A549 treated with ZK216348 at 1 μM for 4 hours (cell line): ENCODE measurements around the gene LYPD5. TPM values are rescaled to one million over a fixed set of nuclear protein-coding genes. Genes with fewer than 3 reads are reported as not detected.

Experiments used
- total RNA-seq: library from RNA; stranded (reverse); fragments of 200-300 nt; extraction: Qiagen RNA extraction; gene quantifications from 5 replicates; pipeline ENCODE4 v1.2.3, GENCODE V29; 2022; ENCODE audit warnings: low read depth

The LYPD5 gene, protein sequence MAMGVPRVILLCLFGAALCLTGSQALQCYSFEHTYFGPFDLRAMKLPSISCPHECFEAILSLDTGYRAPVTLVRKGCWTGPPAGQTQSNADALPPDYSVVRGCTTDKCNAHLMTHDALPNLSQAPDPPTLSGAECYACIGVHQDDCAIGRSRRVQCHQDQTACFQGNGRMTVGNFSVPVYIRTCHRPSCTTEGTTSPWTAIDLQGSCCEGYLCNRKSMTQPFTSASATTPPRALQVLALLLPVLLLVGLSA
- 0.09 to 0.50 TPM (median 0.38 TPM) in 5 replicates for total RNA-seq

GRCh38 chr19:43802216-43802951 lies at the start of gene LYPD5:
LYPD5 (minus strand) TSS chr19:43802447; CDS start chr19:43802380, 67 bp downstream.

GRCh38 chr19:43826787-43827754 lies 24.8 kb upstream of the LYPD5 start, which contains the start of gene ZNF283:
ZNF283 (plus strand) TSS chr19:43827321; CDS start chr19:43833505, 6,184 bp downstream.

DNA sequence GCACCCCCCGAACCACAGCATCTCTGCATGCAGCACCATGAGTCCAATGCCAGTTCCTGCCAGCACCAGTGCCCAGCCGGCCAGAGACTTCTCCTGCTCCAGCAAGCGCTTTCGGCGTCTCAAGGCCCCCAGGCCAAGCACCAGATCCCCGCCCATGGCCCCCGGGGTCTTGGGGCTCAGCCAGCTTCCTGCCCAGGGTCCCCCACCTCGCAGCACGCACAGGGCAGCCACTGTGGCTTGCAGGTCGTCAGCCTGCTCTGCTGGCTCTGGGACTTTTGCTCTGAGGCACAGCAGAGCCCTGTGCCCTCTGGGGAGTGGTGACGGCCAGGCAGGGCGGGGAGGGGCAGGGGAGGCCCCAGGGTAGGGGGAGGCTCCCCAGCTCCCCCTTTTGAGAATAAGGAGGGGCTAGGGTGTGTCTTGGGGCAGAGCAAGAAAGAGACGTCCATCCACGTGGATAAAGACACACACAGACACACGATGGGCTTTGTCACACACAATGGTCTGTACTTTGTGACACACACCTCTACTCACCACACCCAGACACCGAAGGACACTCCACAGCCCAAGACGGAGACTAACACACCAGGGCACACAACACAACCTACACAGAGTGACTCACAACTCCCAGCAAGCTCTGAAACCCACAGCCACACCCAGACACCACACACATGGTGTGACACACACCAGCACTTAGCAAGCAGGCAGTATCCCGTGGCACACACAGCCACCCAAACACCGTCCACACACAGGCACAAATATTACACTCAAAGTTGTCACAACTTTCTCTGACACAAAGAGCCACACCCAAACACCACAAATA lies 21.3 kb downstream of the LYPD5 start, which contains the start of gene KCNN4:
KCNN4 (minus strand) TSS at position 268 of the 820 bp plus-strand sequence; CDS start at position 156, 112 bp downstream.

DNA sequence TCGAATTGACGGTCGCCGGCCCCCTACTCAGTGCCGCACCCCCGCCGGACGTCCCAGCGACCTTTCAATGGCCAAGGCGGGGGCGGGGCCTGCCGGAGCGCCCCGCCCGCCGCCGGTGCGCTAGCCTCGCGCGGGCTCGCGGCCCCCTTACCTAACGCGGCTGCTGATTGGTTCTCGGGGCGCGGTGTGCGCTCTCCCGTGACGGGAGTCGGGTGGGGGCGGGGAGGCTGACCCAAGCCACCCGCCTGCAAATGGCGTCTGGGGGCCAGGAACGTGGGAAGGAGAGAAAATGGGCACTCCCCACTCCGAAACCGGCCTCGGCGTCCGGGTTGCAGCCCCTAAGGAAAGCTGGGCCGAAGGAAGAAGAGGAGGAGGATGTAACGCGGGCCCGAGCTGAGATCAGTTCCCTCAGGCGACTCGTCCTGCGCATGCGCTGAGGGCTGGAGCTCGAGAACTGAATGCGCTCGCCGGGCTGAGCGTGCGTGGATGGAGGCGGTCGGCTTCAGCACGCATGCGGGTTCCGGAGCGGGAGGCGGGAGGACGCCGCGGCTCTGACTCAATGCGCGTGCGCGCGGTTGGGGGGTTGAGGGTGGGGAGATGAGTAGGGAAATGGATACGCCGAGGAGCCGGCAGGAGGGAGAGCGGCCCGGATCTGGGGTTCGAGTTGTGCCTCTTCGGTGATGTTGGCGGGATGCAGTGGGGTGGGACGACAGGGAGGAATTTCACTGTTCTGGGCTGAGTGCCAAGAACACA lies 47.6 kb downstream of the LYPD5 start, which contains the start of gene SMG9:
SMG9 (minus strand) TSS at position 460 of the 753 bp plus-strand sequence. CDS start 4,221 bp downstream, outside the sequence.

Other genes starting within 250 kb of the LYPD5 start
- gene XRCC1, start 226.9 kb downstream of the LYPD5 start, total RNA-seq: 27.1 to 32.0 TPM (median 28.8 TPM) in 5 replicates
- 0.18 to 0.40 TPM (median 0.32 TPM) in 4 of 5 replicates, not detected in the other for gene PINLYP, start 226.6 kb downstream of the LYPD5 start, total RNA-seq
- gene IRGQ, start 206.3 kb downstream of the LYPD5 start, total RNA-seq: 5.0 to 7.1 TPM (median 5.2 TPM) in 5 replicates
- gene ZNF576, start 205.9 kb downstream of the LYPD5 start, total RNA-seq: 12.5 to 21.0 TPM (median 19.4 TPM) in 5 replicates
- 0.93 to 1.4 TPM (median 0.98 TPM) in 5 replicates for gene SRRM5, start 190.4 kb downstream of the LYPD5 start, total RNA-seq
- 36.6 to 68.4 TPM (median 61.1 TPM) in 5 replicates for gene ZNF428, start 182.8 kb downstream of the LYPD5 start, total RNA-seq
- gene CADM4, start 162.6 kb downstream of the LYPD5 start, total RNA-seq: 5.0 to 10.7 TPM (median 9.0 TPM) in 5 replicates
- gene PLAUR, start 132.3 kb downstream of the LYPD5 start, total RNA-seq: 62.1 to 88.0 TPM (median 78.0 TPM) in 5 replicates
- not detected in 5 replicates for gene IRGC, start 86.4 kb downstream of the LYPD5 start, total RNA-seq
- gene SMG9, start 47.5 kb downstream of the LYPD5 start, total RNA-seq: 47.2 to 77.9 TPM (median 65.8 TPM) in 5 replicates
- 37.9 to 63.2 TPM (median 55.9 TPM) in 5 replicates for gene KCNN4, start 21.5 kb downstream of the LYPD5 start, total RNA-seq
- gene ZNF283, start 24.9 kb upstream of the LYPD5 start, total RNA-seq: 3.9 to 5.1 TPM (median 5.0 TPM) in 5 replicates
- gene ZNF404, start 81.5 kb upstream of the LYPD5 start, total RNA-seq: 0.14 to 0.50 TPM (median 0.21 TPM) in 5 replicates
- gene ZNF45, start 132.8 kb upstream of the LYPD5 start, total RNA-seq: 9.1 to 12.6 TPM (median 10.9 TPM) in 5 replicates
- 0.31 to 1.1 TPM (median 0.65 TPM) in 5 replicates for gene ZNF221, start 148.8 kb upstream of the LYPD5 start, total RNA-seq
- gene ZNF155, start 181.7 kb upstream of the LYPD5 start, total RNA-seq: 2.7 to 3.4 TPM (median 3.1 TPM) in 5 replicates
- gene ZNF230, start 200.5 kb upstream of the LYPD5 start, total RNA-seq: 2.2 to 3.2 TPM (median 2.8 TPM) in 5 replicates
- gene ZNF222, start 222.9 kb upstream of the LYPD5 start, total RNA-seq: 3.0 to 4.6 TPM (median 4.2 TPM) in 5 replicates
- gene ZNF223, start 249.6 kb upstream of the LYPD5 start, total RNA-seq: 1.7 to 3.4 TPM (median 2.8 TPM) in 5 replicates